ENCODE measurements around the gene CABP1.

The CABP1 gene

GRCh38 chr12:120698665-120699064 lies 58.2 kb downstream of the CABP1 start:
- no peak for DNase-seq

GRCh38 chr12:120699553-120699952 lies 59.1 kb downstream of the CABP1 start:
- no peak for DNase-seq

GRCh38 chr12:120700886-120701285 lies 60.5 kb downstream of the CABP1 start:
- DNase-seq: no peak

GRCh38 chr12:120702637-120703036 lies 62.2 kb downstream of the CABP1 start:
- no peak for DNase-seq

- no peak for DNase-seq
These were observed 63.0 kb downstream of the CABP1 start for GRCh38 chr12:120703311-120703942.

GRCh38 chr12:120705618-120706017 lies 65.2 kb downstream of the CABP1 start:
- DNase-seq: no peak

GRCh38 chr12:120706029-120706428 lies 65.6 kb downstream of the CABP1 start:
- no peak for DNase-seq

GRCh38 chr12:120708651-120709050 lies 68.2 kb downstream of the CABP1 start:
- DNase-seq: no peak

GRCh38 chr12:120710031-120710804 lies 69.8 kb downstream of the CABP1 start, which contains the start of gene UNC119B:
TSS of gene UNC119B (plus strand) at chr12:120710458. CDS start at chr12:120710475, 17 bp downstream.
- peak; percentile 60 for DNase-seq

- no peak for DNase-seq
These were observed 70.4 kb downstream of the CABP1 start for GRCh38 chr12:120710805-120711296.

- DNase-seq: no peak
These were observed 71.0 kb downstream of the CABP1 start for GRCh38 chr12:120711411-120711810.

GRCh38 chr12:120712610-120713009 lies 72.2 kb downstream of the CABP1 start:
- no peak for DNase-seq

GRCh38 chr12:120713861-120714482 lies 73.5 kb downstream of the CABP1 start:
- peak; percentile 84 for DNase-seq

All from RPMI8226 (cell line).